ENCODE results near the gene MAPKAP1.

Gene MAPKAP1

GRCh38 chr9:125432715-125433385 is 274.2 kb downstream of the MAPKAP1 start:
- Histone ChIP-seq H4K20me1 (ENCODE audit: low read depth, low read length) (no peaks in the 10 kb centered on the region), H3K9me2 (replicated peaks; ENCODE audit: insufficient read depth, low read length) (no peaks in the 10 kb centered on the region), H2AFZ (ENCODE audit: low read depth, low read length, severe bottlenecking) (no peak overlapping the region), H3K4me3 (ENCODE audit: insufficient read depth, low read length, poor library complexity, severe bottlenecking) (no peak overlapping the region), H3F3A (ENCODE audit: insufficient read depth) (no peaks in the 10 kb centered on the region), H3K27ac (ENCODE audit: low read depth, low read length) (no peak overlapping the region), H3K36me3 (ENCODE audit: low read length) (no peaks in the 10 kb centered on the region), H3K27me3 (ENCODE audit: low read length) (no peaks in the 10 kb centered on the region), H3K9ac (ENCODE audit: low read length) (no peak overlapping the region), H3K4me2 (ENCODE audit: low read depth, low read length, poor library complexity, severe bottlenecking) (no peak overlapping the region), H3K9me3 (ENCODE audit: insufficient read depth, low read length) (no peaks in the 10 kb centered on the region), H3K79me2 (ENCODE audit: insufficient read depth, low read length) (no peaks in the 10 kb centered on the region)
- TF ChIP-seq EZH2phosphoT487 (conservative IDR thresholded peaks at IDR 0.05; ENCODE audit: low read length) = no peak
- TF ChIP-seq CTCF (IDR thresholded peaks at IDR 0.05; ENCODE audit: insufficient read depth, low read length, poor library complexity, severe bottlenecking) = no peak

DNA sequence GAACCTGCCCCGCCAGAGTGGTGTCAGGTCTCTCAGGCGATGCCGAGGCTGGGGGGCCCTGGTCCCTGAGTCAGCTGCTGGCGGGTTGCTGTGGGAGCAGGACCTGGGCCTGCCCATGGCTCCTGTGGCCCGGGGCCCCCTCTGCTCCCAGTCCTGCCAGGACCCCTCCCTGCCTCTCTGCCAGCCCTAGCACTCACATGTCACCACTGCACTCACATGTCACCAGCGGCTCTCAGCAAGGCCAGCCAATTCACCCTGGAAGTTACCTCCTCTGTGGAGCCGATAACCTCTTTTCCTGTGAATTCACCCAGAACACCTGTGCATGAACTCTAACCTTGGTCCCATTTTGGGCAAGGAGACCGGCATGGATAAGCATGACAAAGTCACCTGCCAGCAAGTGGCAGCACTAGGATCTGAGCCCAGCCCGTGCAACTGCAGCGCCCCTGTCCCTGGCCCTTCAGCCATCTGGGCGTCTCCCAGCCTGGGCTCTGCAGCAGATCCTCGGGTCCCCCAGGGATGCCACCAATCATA is 275.2 kb downstream of the MAPKAP1 start:
- Histone ChIP-seq H3K27me3 (ENCODE audit: low read length) (no peaks in the 10 kb centered on the region), H2AFZ (ENCODE audit: low read depth, low read length, severe bottlenecking) (no peak overlapping the region), H3K4me2 (ENCODE audit: low read depth, low read length, poor library complexity, severe bottlenecking) (no peak overlapping the region), H3K4me3 (ENCODE audit: insufficient read depth, low read length, poor library complexity, severe bottlenecking) (no peak overlapping the region), H3K79me2 (ENCODE audit: insufficient read depth, low read length) (no peaks in the 10 kb centered on the region), H3K36me3 (ENCODE audit: low read length) (no peaks in the 10 kb centered on the region), H3K9me2 (replicated peaks; ENCODE audit: insufficient read depth, low read length) (no peaks in the 10 kb centered on the region), H3K9ac (ENCODE audit: low read length) (no peak overlapping the region), H3F3A (ENCODE audit: insufficient read depth) (no peaks in the 10 kb centered on the region), H3K9me3 (ENCODE audit: insufficient read depth, low read length) (no peaks in the 10 kb centered on the region), H3K27ac (ENCODE audit: low read depth, low read length) (no peak overlapping the region), H4K20me1 (ENCODE audit: low read depth, low read length) (no peaks in the 10 kb centered on the region)
- no peak for TF ChIP-seq CTCF (IDR thresholded peaks at IDR 0.05; ENCODE audit: insufficient read depth, low read length, poor library complexity, severe bottlenecking)

DNA sequence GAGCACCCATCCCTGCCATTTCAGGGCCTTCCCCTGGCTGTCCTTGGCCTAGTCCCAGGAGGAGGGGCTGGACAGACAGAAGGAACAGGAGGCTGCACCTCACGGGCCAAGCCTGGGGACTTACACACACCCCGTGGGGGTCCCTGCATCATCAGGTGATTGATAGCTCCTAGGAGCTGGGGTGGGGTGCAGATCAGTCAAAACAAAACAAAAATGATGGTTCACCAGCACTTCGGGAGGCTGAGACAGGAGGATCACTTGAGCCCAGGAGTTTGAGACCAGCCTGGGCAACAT is 276.0 kb downstream of the MAPKAP1 start:
- Histone ChIP-seq H4K20me1 (ENCODE audit: low read depth, low read length) (no peaks in the 10 kb centered on the region), H3K9ac (ENCODE audit: low read length) (no peak overlapping the region), H3K9me3 (ENCODE audit: insufficient read depth, low read length) (no peaks in the 10 kb centered on the region), H3K79me2 (ENCODE audit: insufficient read depth, low read length) (no peaks in the 10 kb centered on the region), H3K4me3 (ENCODE audit: insufficient read depth, low read length, poor library complexity, severe bottlenecking) (no peak overlapping the region), H3K9me2 (replicated peaks; ENCODE audit: insufficient read depth, low read length) (no peaks in the 10 kb centered on the region), H3K27me3 (ENCODE audit: low read length) (no peaks in the 10 kb centered on the region), H3F3A (ENCODE audit: insufficient read depth) (no peaks in the 10 kb centered on the region), H3K36me3 (ENCODE audit: low read length) (no peaks in the 10 kb centered on the region), H3K4me2 (ENCODE audit: low read depth, low read length, poor library complexity, severe bottlenecking) (no peak overlapping the region), H3K27ac (ENCODE audit: low read depth, low read length) (no peak overlapping the region), H2AFZ (ENCODE audit: low read depth, low read length, severe bottlenecking) (no peak overlapping the region)
- TF ChIP-seq EZH2phosphoT487 (conservative IDR thresholded peaks at IDR 0.05; ENCODE audit: low read length) (no peak), CTCF (IDR thresholded peaks at IDR 0.05; ENCODE audit: insufficient read depth, low read length, poor library complexity, severe bottlenecking) (no peak)
